ENCODE measurements around the gene ATP1A1. TPM values are rescaled to one million over a fixed set of nuclear protein-coding genes. Genes with fewer than 3 reads are reported as not detected.

The ATP1A1 gene
- total and polyA plus RNA-seq, 9 of the 15 experiments (the other 6 are each of a cell fraction or from before 2014, with no cell fraction given) = 99.3 to 513 (median 234) TPM

GRCh38 chr1:116420417-116421200 is 47.6 kb downstream of the ATP1A1 start (continued):
- TF ChIP-seq ZNF311 (CRISPR knock-in tag; IDR thresholded peaks at IDR 0.05) (no peak), GTF2A2 (tag; IDR thresholded peaks at IDR 0.05) (no peak), TSHZ1 (CRISPR knock-in tag; IDR thresholded peaks at IDR 0.05) (0 out of 2 replicates have a peak, but pooled peaks have one; percentile 57), BRD4 (IDR thresholded peaks at IDR 0.05) (no peak), ETV1 (tag; conservative IDR thresholded peaks at IDR 0.05; ENCODE audit: low read depth) (no peak; the same call in 1 of the 2 replicates), CTBP1 (IDR thresholded peaks at IDR 0.05; ENCODE audit: borderline replicate concordance) (peak; percentile 81), SMARCA5 (IDR thresholded peaks at IDR 0.05) (no peak), NCOA2 (IDR thresholded peaks at IDR 0.05; ENCODE audit: partially characterized antibody in 2 of 2) (peak in 1 of 2 experiments; percentile 57), LCOR (CRISPR knock-in tag; IDR thresholded peaks at IDR 0.05) (no peak), TEAD4 (IDR thresholded peaks at IDR 0.05; ENCODE audit: low read length) (peak; percentile 92), TEAD4 (CRISPR knock-in tag; IDR thresholded peaks at IDR 0.05; ENCODE audit: borderline replicate concordance) (no peak), ATF3 (IDR thresholded peaks at IDR 0.05) (peak; percentile 53), ATF3 (CRISPR knock-in tag; conservative IDR thresholded peaks at IDR 0.05) (no peak), SOX6 (IDR thresholded peaks at IDR 0.05) (peak; percentile 89), PML (IDR thresholded peaks at IDR 0.05; ENCODE audit: low read length) (peak; percentile 76), UBTF (IDR thresholded peaks at IDR 0.05; ENCODE audit: borderline replicate concordance in 1 of 2, low read depth in 2 of 2, low read length in 2 of 2) (0 out of 4 replicates have a peak, but pooled peaks of 1 of the 2 experiments have one; percentile 62), SIN3A (IDR thresholded peaks at IDR 0.05; ENCODE audit: borderline replicate concordance in 2 of 2, control insufficient read depth in 1 of 2, low read depth in 2 of 2, low read length in 2 of 2) (no peak), ZNF740 (CRISPR knock-in tag; IDR thresholded peaks at IDR 0.05) (no peak), ZNF740 (tag; IDR thresholded peaks at IDR 0.05) (0 out of 4 replicates have a peak, but pooled peaks of 1 of the 2 experiments have one; percentile 3), ZBTB7A (IDR thresholded peaks at IDR 0.05; ENCODE audit: borderline replicate concordance, control insufficient read depth, low read depth, low read length) (no peak)
